8988T (cell line): ENCODE measurements around the gene NDUFAF2.
"Not testable (repeated sequence)": the region's sequence is repeated elsewhere in the genome, so short reads cannot be mapped to it uniquely, and the experiment has no call there.

Source experiments
- DNase-seq: peaks from one replicate; pipeline ENCODE4 v3.0.0; 2011

Gene NDUFAF2

GRCh38 chr5:60993875-60994571 is 49.0 kb downstream of the NDUFAF2 start:
- DNase-seq: no peak

GRCh38 chr5:60996368-60996767 is 51.4 kb downstream of the NDUFAF2 start:
- DNase-seq: no peak

GRCh38 chr5:60997721-60998120 is 52.7 kb downstream of the NDUFAF2 start:
- DNase-seq: no peak

- DNase-seq: no peak
These were observed 55.9 kb downstream of the NDUFAF2 start for GRCh38 chr5:61000887-61001286.

- no peak for DNase-seq
These were observed 56.6 kb downstream of the NDUFAF2 start for GRCh38 chr5:61001647-61002046.

- DNase-seq: no peak
These were observed 57.8 kb downstream of the NDUFAF2 start for GRCh38 chr5:61002611-61003355.

GRCh38 chr5:61004448-61004847 is 59.4 kb downstream of the NDUFAF2 start:
- no peak for DNase-seq

GRCh38 chr5:61009907-61010306 is 64.9 kb downstream of the NDUFAF2 start:
- no peak for DNase-seq

- DNase-seq: no peak
These were observed 65.8 kb downstream of the NDUFAF2 start for GRCh38 chr5:61010467-61011454.

GRCh38 chr5:61018062-61018461 is 73.1 kb downstream of the NDUFAF2 start:
- no peak for DNase-seq

- DNase-seq: no peak
These were observed 74.6 kb downstream of the NDUFAF2 start for GRCh38 chr5:61019642-61020041.

GRCh38 chr5:61020415-61020814 is 75.4 kb downstream of the NDUFAF2 start:
- no peak for DNase-seq

- DNase-seq: no peak
These were observed 78.1 kb downstream of the NDUFAF2 start for GRCh38 chr5:61023131-61023530.

- DNase-seq: no peak
These were observed 81.0 kb downstream of the NDUFAF2 start for GRCh38 chr5:61026004-61026403.

- DNase-seq: no peak
These were observed 83.4 kb downstream of the NDUFAF2 start for GRCh38 chr5:61028382-61028781.

GRCh38 chr5:61029456-61030162 is 84.6 kb downstream of the NDUFAF2 start:
- DNase-seq: no peak

- DNase-seq: no peak
These were observed 85.1 kb downstream of the NDUFAF2 start for GRCh38 chr5:61030163-61030482.

GRCh38 chr5:61031301-61031700 is 86.3 kb downstream of the NDUFAF2 start:
- DNase-seq: not testable (repeated sequence)

- no peak for DNase-seq
These were observed 99.5 kb downstream of the NDUFAF2 start for GRCh38 chr5:61044545-61044944.

GRCh38 chr5:61047346-61047745 is 102.3 kb downstream of the NDUFAF2 start:
- DNase-seq: no peak

GRCh38 chr5:61048534-61048933 is 103.5 kb downstream of the NDUFAF2 start:
- DNase-seq: no peak

- DNase-seq: no peak
These were observed 105.3 kb downstream of the NDUFAF2 start for GRCh38 chr5:61050292-61050691.

- DNase-seq: no peak
These were observed 106.3 kb downstream of the NDUFAF2 start for GRCh38 chr5:61051267-61051666.
